K562 (cell line): ENCODE measurements around the gene SLK. TPM values are rescaled to one million over a fixed set of nuclear protein-coding genes. Genes with fewer than 3 reads are reported as not detected.

Source experiments
- CBFA2T3 ChIP-seq: fragments of 450-650 bp; IDR thresholded peaks from 2 replicates; pipeline ENCODE4 v1.6.1; 2017
- DPF2 ChIP-seq: fragments of 450-650 bp; IDR thresholded peaks from 2 replicates; pipeline ENCODE4 v1.6.1; 2016
- EP400 ChIP-seq: fragments of 450-650 bp; IDR thresholded peaks from 2 replicates; pipeline ENCODE4 v1.6.1; 2017; ENCODE audit warnings: antibody characterized with exemption, mild to moderate bottlenecking, moderate library complexity
- ESRRB ChIP-seq: fragments of 250-450 bp; sonication (Bioruptor Pico); IDR thresholded peaks from 2 replicates; pipeline ENCODE4 v1.5.0; 2020; ENCODE audit warnings: mild to moderate bottlenecking, moderate library complexity, borderline replicate concordance
- ETS2 ChIP-seq: IDR thresholded peaks from 2 replicates; pipeline ENCODE4 v1.6.1; 2016; ENCODE audit warnings: borderline replicate concordance, missing genetic modification characterization, mild to moderate bottlenecking, moderate library complexity, missing compliant biosample characterization; ENCODE audit not compliant: poor library complexity, severe bottlenecking
- L3MBTL2 ChIP-seq: fragments of 450-650 bp; IDR thresholded peaks from 2 replicates; pipeline ENCODE4 v1.6.1; 2016; ENCODE audit warnings: mild to moderate bottlenecking, moderate library complexity
- MCM2 ChIP-seq: fragments of 450-650 bp; IDR thresholded peaks from 2 replicates; pipeline ENCODE4 v1.6.1; 2017; ENCODE audit warnings: low read depth, mild to moderate bottlenecking
- NCOA1 ChIP-seq: fragments of 450-650 bp; IDR thresholded peaks from 2 replicates; pipeline ENCODE4 v1.6.1; 2016; ENCODE audit warnings: low read depth
- NR3C1 ChIP-seq: sonication (generic); formaldehyde crosslinking; IDR thresholded peaks from 2 replicates; pipeline ENCODE4 v1.8.1; 2022; ENCODE audit warnings: missing genetic modification reagents
- RB1 ChIP-seq: fragments of 450-650 bp; IDR thresholded peaks from 2 replicates; pipeline ENCODE4 v1.6.1; 2017; ENCODE audit warnings: low read depth, mild to moderate bottlenecking
- SIX5 ChIP-seq, 2 experiments: IDR thresholded peaks; 2 replicates each; pipeline ENCODE4 v1.6.1; 2011; ENCODE audit warnings: low read length in 2 of 2, borderline replicate concordance in 1 of 2, low read depth in 1 of 2, mild to moderate bottlenecking in 1 of 2, moderate library complexity in 1 of 2; ENCODE audit not compliant: insufficient read depth in 1 of 2
- SREBF1 ChIP-seq: fragments of 150-350 bp; IDR thresholded peaks from 2 replicates; pipeline ENCODE4 v1.6.1; 2014; ENCODE audit warnings: antibody characterized with exemption, low read depth, low read length, borderline replicate concordance
- TCF7 ChIP-seq: sonication (generic); IDR thresholded peaks from 2 replicates; pipeline ENCODE4 v1.6.1; 2016; ENCODE audit warnings: antibody characterized with exemption, borderline replicate concordance
- ZNF197 ChIP-seq: fragments of 200-800 bp; sonication (Bioruptor generic); IDR thresholded peaks from 2 replicates; pipeline ENCODE4 v1.6.1; 2016; ENCODE audit warnings: low read depth, missing genetic modification characterization, missing compliant biosample characterization
- ZNF316 ChIP-seq: fragments of 450-650 bp; IDR thresholded peaks from 2 replicates; pipeline ENCODE4 v1.6.1; 2016
- ZNF436 ChIP-seq: fragments of 250-450, 450-650 bp; sonication (Bioruptor Pico); formaldehyde crosslinking; IDR thresholded peaks from 2 replicates; pipeline ENCODE4 v1.7.0; 2020; ENCODE audit warnings: mild to moderate bottlenecking
- ZNF511 ChIP-seq: sonication (generic); formaldehyde crosslinking; IDR thresholded peaks from 2 replicates; pipeline ENCODE4 v1.8.0; 2022; ENCODE audit warnings: mild to moderate bottlenecking, missing genetic modification reagents
- ZNF696 ChIP-seq: fragments of 250-450 bp; sonication (Bioruptor Pico); conservative IDR thresholded peaks from 2 replicates; pipeline ENCODE4 v1.4.0; 2020; ENCODE audit warnings: mild to moderate bottlenecking, moderate library complexity
- polyA plus RNA-seq, 8 experiments: library from polyadenylated mRNA; depleted of rRNA in 4 of 8; stranded (reverse) in 5 of 8; unstranded in 3 of 8; fragments of >200 nt; fragmentation: Nextera tagmentation in 2 of 8; fragmentation: Illumina TruSeq in 1 of 8; extraction: Ambion mirVana in 2 of 8; extraction: Trizol in 1 of 8; gene quantifications; 2 replicates each; pipeline versions ENCODE4 v1.2.1 to v1.2.3, GENCODE V29; 2011 to 2014; ENCODE audit warnings: inconsistent platforms in 1 of 8, missing spikeins in 1 of 8
- total RNA-seq, 7 experiments: library from RNA; depleted of rRNA in 6 of 7; stranded (reverse); fragments of >200 nt in 6 of 7; fragmentation: Illumina TruSeq in 2 of 7; extraction: Trizol in 2 of 7; gene quantifications; 2 replicates each; pipeline versions ENCODE4 v1.2.1 to v1.2.3, GENCODE V29; 2011 to 2021; ENCODE audit warnings: low replicate concordance in 1 of 7
- TF ChIP-seq, protein P1 (sequence below): fragments of 450-650 bp; IDR thresholded peaks from one replicate; pipeline ENCODE4 v1.6.1; 2018; ENCODE audit warnings: mild to moderate bottlenecking, moderate library complexity; ENCODE audit not compliant: partially characterized antibody
- TF ChIP-seq, protein P2 (sequence below), 2 experiments: fragments of 450-650 bp; IDR thresholded peaks; 2 replicates each; pipeline ENCODE4 v1.6.1; 2018; ENCODE audit warnings: mild to moderate bottlenecking in 2 of 2, low read depth in 1 of 2; ENCODE audit not compliant: partially characterized antibody in 2 of 2
- TF ChIP-seq, protein P3 (sequence below), 2 experiments: fragments of 200-800 bp in 1 of 2; sonication (Bioruptor generic) in 1 of 2; sonication (generic) in 1 of 2; formaldehyde crosslinking in 1 of 2; IDR thresholded peaks in 1 of 2; conservative IDR thresholded peaks in 1 of 2; 2 replicates each; pipeline versions ENCODE4 v1.5.0 to v1.6.1; 2016 to 2020; ENCODE audit warnings: missing compliant biosample characterization in 1 of 2, missing genetic modification characterization in 1 of 2, missing genetic modification reagents in 1 of 2

SLK gene
- total and polyA plus RNA-seq, 9 of the 15 experiments (the other 6 are each of a cell fraction or from before 2014, with no cell fraction given), result 8.2 to 40.0 (median 23.4) TPM

DNA sequence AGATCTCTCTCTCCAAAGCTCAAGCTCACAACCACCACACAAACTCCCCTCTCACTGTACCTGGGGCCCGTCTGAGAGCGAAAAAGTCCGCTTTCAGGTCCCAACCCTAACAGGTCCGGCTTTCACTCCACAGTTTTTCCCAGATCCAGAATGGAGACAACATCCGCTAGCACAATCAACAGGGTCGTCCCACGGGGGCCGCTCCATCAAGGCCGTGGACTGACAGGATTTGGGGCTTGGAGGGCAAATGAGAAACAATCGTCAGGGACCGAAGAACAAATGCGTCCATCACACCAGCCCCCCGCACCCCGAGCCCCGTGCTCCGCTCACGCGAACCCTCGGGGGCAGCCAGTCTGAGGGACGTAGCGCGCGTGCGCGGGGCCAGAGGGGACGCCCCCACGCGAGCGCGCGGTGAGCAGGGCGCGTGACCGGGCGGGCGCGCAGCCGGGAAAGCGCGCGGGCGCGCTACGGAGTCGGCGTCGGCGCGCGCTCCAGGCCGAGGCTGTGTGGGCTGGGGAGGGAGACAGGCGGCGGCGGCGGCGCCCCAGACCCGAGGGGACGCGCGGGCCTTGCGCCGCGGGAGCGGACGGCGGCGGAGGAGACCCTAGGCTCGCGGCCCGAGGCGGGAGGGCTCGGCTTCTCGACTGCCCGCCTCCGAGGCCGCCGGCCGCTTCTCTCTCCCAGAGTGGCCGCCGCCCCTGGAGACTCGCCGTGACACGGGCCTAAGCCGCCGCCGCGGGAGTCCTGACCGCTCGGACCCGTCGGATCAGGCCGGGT lies at the start of gene SLK (continued):
- TF ChIP-seq, protein P1, sequence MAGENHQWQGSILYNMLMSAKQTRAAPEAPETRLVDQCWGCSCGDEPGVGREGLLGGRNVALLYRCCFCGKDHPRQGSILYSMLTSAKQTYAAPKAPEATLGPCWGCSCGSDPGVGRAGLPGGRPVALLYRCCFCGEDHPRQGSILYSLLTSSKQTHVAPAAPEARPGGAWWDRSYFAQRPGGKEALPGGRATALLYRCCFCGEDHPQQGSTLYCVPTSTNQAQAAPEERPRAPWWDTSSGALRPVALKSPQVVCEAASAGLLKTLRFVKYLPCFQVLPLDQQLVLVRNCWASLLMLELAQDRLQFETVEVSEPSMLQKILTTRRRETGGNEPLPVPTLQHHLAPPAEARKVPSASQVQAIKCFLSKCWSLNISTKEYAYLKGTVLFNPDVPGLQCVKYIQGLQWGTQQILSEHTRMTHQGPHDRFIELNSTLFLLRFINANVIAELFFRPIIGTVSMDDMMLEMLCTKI, result no peak
- TF ChIP-seq ZNF511 (CRISPR knock-in tag) (no peak), TCF7 (no peak), L3MBTL2 (no peak), EP400 (no peak; the same call in 1 of the 2 replicates), ETS2 (tag) (no peak), SREBF1 (no peak), CBFA2T3 (no peak), SIX5 (IDR thresholded peaks at IDR 0.05; ENCODE audit: borderline replicate concordance in 1 of 2, insufficient read depth in 1 of 2, low read depth in 1 of 2, low read length in 2 of 2) (no peak), ZNF696 (CRISPR knock-in tag) (no peak), ESRRB (no peak), ZNF197 (peak; percentile 95), MCM2 (no peak), RB1 (peak; percentile 85), NR3C1 (CRISPR knock-in tag) (no peak), ZNF436 (CRISPR knock-in tag) (no peak), DPF2 (no peak), NCOA1 (no peak), ZNF316 (no peak)
- TF ChIP-seq, protein P2, sequence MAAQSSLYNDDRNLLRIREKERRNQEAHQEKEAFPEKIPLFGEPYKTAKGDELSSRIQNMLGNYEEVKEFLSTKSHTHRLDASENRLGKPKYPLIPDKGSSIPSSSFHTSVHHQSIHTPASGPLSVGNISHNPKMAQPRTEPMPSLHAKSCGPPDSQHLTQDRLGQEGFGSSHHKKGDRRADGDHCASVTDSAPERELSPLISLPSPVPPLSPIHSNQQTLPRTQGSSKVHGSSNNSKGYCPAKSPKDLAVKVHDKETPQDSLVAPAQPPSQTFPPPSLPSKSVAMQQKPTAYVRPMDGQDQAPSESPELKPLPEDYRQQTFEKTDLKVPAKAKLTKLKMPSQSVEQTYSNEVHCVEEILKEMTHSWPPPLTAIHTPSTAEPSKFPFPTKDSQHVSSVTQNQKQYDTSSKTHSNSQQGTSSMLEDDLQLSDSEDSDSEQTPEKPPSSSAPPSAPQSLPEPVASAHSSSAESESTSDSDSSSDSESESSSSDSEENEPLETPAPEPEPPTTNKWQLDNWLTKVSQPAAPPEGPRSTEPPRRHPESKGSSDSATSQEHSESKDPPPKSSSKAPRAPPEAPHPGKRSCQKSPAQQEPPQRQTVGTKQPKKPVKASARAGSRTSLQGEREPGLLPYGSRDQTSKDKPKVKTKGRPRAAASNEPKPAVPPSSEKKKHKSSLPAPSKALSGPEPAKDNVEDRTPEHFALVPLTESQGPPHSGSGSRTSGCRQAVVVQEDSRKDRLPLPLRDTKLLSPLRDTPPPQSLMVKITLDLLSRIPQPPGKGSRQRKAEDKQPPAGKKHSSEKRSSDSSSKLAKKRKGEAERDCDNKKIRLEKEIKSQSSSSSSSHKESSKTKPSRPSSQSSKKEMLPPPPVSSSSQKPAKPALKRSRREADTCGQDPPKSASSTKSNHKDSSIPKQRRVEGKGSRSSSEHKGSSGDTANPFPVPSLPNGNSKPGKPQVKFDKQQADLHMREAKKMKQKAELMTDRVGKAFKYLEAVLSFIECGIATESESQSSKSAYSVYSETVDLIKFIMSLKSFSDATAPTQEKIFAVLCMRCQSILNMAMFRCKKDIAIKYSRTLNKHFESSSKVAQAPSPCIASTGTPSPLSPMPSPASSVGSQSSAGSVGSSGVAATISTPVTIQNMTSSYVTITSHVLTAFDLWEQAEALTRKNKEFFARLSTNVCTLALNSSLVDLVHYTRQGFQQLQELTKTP (IDR thresholded peaks at IDR 0.05; ENCODE audit: low read depth in 1 of 2, partially characterized antibody in 2 of 2), result peak in 1 of 2 experiments; percentile 70
- TF ChIP-seq, protein P3, sequence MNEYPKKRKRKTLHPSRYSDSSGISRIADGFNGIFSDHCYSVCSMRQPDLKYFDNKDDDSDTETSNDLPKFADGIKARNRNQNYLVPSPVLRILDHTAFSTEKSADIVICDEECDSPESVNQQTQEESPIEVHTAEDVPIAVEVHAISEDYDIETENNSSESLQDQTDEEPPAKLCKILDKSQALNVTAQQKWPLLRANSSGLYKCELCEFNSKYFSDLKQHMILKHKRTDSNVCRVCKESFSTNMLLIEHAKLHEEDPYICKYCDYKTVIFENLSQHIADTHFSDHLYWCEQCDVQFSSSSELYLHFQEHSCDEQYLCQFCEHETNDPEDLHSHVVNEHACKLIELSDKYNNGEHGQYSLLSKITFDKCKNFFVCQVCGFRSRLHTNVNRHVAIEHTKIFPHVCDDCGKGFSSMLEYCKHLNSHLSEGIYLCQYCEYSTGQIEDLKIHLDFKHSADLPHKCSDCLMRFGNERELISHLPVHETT (CRISPR knock-in tag; conservative IDR thresholded peaks at IDR 0.05 in 1 of 2, IDR thresholded peaks at IDR 0.05 in 1 of 2), result peak in 1 of 2 experiments; percentile 84; a peak in 2 of 4 replicates
